ENCODE results near the gene ZNF467. TPM values are rescaled to one million over a fixed set of nuclear protein-coding genes. Genes with fewer than 3 reads are reported as not detected.

Gene ZNF467
- total RNA-seq, 4 donors from 2014 or later, result 0.40 to 6.7 (median 4.8) TPM

GRCh38 chr7:149753375-149754233 is 19.8 kb downstream of the ZNF467 start:
- WGBS, 2 donors (ENCODE audit: low coverage in 1 of 2), result 46 to 52% methylated on average over 7 to 20 of the region's 20 CpGs
- in situ Hi-C loops (cut with MboI; ENCODE audit: low pct_ligation_motif_present in 1 of 4, low pct_unique_long_range_greater_than_20kb in 1 of 4, low sequenced_read_pairs in 3 of 4), result no loop called here
- Histone ChIP-seq H3K4me3 (no peak overlapping the region), H3K36me3 (no peaks in the 10 kb centered on the region), H3K27ac (peak overlapping the region in 1 of 4 donors; percentile 29), H3K9me3 (no peaks in the 10 kb centered on the region), H3K4me1 (no peaks in the 10 kb centered on the region), H3K27me3 (no peaks in the 10 kb centered on the region)
- TF ChIP-seq EP300 (IDR thresholded peaks at IDR 0.05; ENCODE audit: low read depth) (no peak), CTCF (IDR thresholded peaks at IDR 0.05) (peak; percentile 23 to 48 (median 39))
- intact Hi-C loops (cut with DNase I; ENCODE audit: low total_unique reads), result no loop called here
- DNase-seq, result peak; percentile 33

DNA sequence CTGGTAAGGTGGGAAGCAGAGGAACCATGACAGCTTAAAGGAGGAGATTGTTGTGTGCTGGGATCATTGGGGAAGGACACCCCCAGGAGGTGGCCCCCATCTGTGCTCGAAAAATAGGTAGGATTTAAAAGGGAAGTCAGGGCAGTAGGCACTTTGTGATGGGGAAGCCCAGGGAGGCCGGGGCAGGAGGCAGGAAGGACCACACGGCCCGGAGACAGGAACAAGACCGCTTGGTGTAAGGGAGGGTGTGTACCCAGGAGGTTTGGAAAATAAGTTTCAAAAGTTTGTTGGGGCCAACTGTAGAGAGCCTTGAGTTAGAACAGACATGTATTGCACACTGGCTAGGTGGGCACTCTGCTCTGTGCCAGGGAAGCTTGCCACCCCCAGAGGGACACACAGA is 20.7 kb downstream of the ZNF467 start:
- Histone ChIP-seq H3K9me3 (no peaks in the 10 kb centered on the region), H3K27me3 (no peaks in the 10 kb centered on the region), H3K4me1 (no peaks in the 10 kb centered on the region), H3K4me3 (no peak overlapping the region), H3K36me3 (no peaks in the 10 kb centered on the region), H3K27ac (no peak overlapping the region)
- intact Hi-C loops (cut with DNase I; ENCODE audit: low total_unique reads) (no loop called here), in situ Hi-C loops (cut with MboI; ENCODE audit: low pct_ligation_motif_present in 1 of 4, low pct_unique_long_range_greater_than_20kb in 1 of 4, low sequenced_read_pairs in 3 of 4) (no loop called here)
- TF ChIP-seq POLR2A (IDR thresholded peaks at IDR 0.05) (no peak), EP300 (IDR thresholded peaks at IDR 0.05; ENCODE audit: low read depth) (no peak), POLR2AphosphoS5 (IDR thresholded peaks at IDR 0.05) (no peak), CTCF (IDR thresholded peaks at IDR 0.05) (no peak)
- DNase-seq, result no peak
- WGBS, 2 donors (ENCODE audit: low coverage in 1 of 2), result 60 to 90% methylated on average over 1 to 5 of the region's 5 CpGs

DNA sequence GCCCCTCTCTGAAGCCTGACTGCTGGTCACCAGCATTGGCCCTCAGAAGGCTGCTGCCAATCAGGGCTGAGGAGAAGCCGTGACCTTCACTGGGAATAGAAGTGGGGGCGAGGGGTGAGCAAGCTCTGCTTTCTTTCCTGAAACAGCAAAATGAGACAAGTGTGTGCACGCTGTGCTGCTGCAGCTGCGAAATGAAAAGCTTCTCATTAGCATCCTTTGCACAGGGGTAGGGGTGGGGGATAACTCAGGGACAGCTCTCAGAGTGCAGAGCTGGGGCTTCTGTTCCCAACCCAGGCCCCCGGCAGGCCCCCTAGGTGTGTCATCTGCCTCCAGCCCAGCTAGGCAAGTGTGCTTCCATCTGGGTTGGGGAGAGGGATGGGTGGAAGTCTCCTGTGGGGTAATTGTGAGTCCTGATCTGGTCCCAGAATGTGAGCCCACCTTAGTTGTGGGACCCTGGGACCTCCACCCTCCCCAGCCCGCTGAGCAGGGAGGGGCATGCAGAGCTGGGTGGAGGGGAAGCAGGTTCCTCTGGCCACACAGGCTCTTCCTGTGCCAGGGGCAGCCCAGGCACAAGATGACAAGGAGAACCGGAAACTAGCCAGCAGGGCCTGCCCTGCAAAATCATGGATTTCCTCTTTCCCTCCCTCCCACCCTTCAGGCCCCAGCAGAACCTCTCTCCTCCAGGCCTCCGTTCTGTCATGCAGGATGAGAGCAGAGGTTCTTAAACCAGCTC is 22.2 kb downstream of the ZNF467 start:
- Histone ChIP-seq H3K4me3 (no peak overlapping the region), H3K4me1 (no peaks in the 10 kb centered on the region), H3K36me3 (no peaks in the 10 kb centered on the region), H3K27me3 (no peaks in the 10 kb centered on the region), H3K27ac (no peak overlapping the region), H3K9me3 (no peaks in the 10 kb centered on the region)
- intact Hi-C loops (cut with DNase I; ENCODE audit: low total_unique reads), result no loop called here
- TF ChIP-seq EP300 (IDR thresholded peaks at IDR 0.05; ENCODE audit: low read depth) (no peak), CTCF (IDR thresholded peaks at IDR 0.05) (no peak), POLR2AphosphoS5 (IDR thresholded peaks at IDR 0.05) (no peak), POLR2A (IDR thresholded peaks at IDR 0.05) (no peak)
- no peak for DNase-seq
- WGBS, 2 donors (ENCODE audit: low coverage in 1 of 2), result 77% methylated on average over 7 of the region's 8 CpGs; no CpG with 5 or more reads in 1 of the 2 donors
- in situ Hi-C loops (cut with MboI; ENCODE audit: low pct_ligation_motif_present in 1 of 4, low pct_unique_long_range_greater_than_20kb in 1 of 4, low sequenced_read_pairs in 3 of 4), result no loop called here

DNA sequence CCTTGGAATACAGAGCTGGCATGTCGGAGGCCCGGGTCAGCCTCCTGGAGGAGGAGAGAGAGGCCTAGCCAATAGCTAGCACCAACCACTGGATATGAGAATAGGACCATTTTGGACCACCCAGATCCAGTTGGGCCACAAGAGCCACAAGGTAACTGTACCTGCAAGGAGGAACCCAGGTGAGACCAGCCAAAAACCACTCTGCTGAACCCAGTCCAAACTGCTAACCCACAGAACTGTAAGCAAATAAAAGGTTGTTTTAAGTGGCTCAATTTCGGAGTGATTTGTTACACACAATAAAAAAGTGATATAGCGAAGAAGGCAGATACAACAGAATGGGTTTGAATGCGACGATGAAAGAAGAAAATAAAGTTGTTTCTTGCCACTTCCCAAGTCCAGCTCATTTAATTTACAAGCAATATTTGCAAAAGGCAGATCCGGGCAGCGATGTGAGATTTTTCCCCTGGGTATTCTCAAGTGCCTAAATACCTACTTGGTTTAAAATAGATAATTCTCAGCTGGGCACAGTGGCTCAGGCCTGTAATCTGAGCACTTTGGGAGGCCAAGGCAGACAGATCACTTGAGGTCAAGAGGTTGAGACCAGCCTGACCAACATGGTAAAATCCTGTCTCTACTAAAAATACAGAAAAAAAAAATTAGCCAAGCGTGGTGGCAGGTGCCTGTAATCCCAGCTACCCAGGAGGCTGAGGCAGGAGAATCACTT is 23.1 kb downstream of the ZNF467 start:
- Histone ChIP-seq H3K9me3 (no peaks in the 10 kb centered on the region), H3K4me1 (no peaks in the 10 kb centered on the region), H3K27me3 (no peaks in the 10 kb centered on the region), H3K4me3 (no peak overlapping the region), H3K27ac (no peak overlapping the region), H3K36me3 (no peaks in the 10 kb centered on the region)
- 91 to 94% methylated on average over 5 to 9 of the region's 9 CpGs for WGBS, 2 donors (ENCODE audit: low coverage in 1 of 2)
- no peak for DNase-seq
- intact Hi-C loops (cut with DNase I; ENCODE audit: low total_unique reads), result no loop called here
- in situ Hi-C loops (cut with MboI; ENCODE audit: low pct_ligation_motif_present in 1 of 4, low pct_unique_long_range_greater_than_20kb in 1 of 4, low sequenced_read_pairs in 3 of 4), result no loop called here
- TF ChIP-seq POLR2AphosphoS5 (IDR thresholded peaks at IDR 0.05) (no peak), POLR2A (IDR thresholded peaks at IDR 0.05) (no peak), EP300 (IDR thresholded peaks at IDR 0.05; ENCODE audit: low read depth) (no peak), CTCF (IDR thresholded peaks at IDR 0.05) (no peak)
